ENCODE data around the gene PBLD. TPM values are rescaled to one million over a fixed set of nuclear protein-coding genes. Genes with fewer than 3 reads are reported as not detected.

The PBLD gene
- total RNA-seq (2022; extraction: Qiagen RNA extraction; ENCODE audit: low read depth): 3.1 to 5.0 TPM (median 3.4 TPM) in 5 replicates

DNA sequence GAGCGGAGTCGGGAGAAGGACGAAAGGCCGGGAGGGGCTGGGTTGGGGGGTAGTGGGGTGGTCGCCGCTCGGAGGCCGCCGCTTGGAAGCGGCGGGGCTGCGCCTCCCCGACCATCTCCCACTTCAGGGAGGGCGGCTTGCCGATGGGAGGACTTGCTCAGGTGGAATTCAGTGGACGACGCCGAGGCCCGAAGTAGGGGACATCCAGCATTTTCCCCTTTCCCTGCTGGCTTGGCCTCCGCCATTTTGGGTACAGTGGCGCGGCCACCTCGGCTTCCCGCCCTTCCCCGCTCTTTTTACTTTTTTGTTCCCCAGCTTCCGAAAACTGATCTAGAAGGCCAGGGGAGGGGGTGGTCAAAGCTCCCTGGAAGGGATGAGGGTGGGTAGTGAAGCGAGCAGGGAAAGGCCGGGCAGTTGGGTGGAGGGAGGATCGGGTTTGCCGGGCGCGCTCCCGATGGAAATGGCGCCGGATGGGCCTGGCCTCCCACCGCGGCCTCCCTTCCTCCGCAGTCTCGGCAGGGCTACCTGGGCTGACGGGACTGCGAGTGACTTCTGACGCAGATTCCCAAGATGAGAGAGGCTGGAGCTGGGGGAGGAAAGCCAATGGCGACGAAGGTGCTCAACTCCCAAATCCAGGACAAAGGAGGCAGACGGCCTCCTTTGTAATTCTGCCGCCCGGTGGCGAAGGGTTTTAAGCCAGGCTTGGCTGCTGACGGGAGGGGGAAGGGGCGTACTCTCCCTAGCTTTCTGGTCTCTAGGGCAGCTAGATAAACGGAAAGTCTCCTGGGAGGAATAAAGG is at the start of gene PBLD:
Gene PBLD, minus strand, starts transcription at position 670 of the 799 bp plus-strand sequence. CDS start 26,084 bp downstream, outside the sequence.

DNA sequence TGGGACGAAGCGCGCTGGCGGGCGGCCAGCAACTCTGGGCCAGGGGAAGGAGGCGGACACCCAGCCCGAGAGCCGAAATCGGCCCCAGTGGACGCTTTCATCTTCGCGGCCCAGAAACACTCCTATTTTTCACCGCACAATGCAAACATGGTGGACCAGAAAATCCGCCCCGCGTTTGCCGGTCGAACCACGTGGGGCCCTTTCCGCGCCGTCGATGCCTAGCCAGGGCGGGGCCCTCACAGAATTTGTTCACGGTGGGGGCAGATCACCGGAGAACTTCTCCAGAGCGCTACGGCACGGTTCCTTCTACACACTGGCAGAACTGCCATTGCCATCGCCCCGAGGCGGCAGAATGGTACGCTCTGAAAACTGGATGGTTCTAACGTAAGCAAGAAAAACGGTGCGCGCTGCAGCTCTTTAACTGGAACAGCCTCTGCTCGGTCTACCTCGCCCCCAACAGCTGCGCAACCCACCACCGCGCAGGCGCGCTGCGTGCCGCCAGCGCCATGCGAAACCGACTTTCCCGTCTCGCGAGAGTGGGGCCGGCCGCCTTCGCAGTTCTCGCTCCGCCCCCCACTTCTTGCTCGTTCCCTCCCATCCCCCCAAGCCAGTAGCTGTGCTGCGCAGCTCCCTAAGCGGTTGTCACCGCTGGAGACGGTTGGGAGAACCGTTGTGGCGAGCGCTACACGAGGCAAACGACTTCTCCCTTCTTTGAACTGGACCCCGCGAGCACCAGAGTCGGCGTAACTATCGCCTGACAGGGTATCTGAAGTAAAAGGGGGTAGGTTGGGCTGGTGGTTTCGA is 1.1 kb downstream of the PBLD start, which contains the start of gene HNRNPH3:
Gene HNRNPH3, plus strand, starts transcription at position 610 of the 804 bp plus-strand sequence. CDS start 5,158 bp downstream, outside the sequence.

Other genes starting within 250 kb of the PBLD start
- gene MYPN, start 223.4 kb downstream of the PBLD start, total RNA-seq (2022; extraction: Qiagen RNA extraction; ENCODE audit: low read depth): 2.5 to 4.2 TPM (median 2.8 TPM) in 5 replicates
- gene ATOH7, start 100.8 kb downstream of the PBLD start, total RNA-seq (2022; extraction: Qiagen RNA extraction; ENCODE audit: low read depth): 0.19 to 0.44 TPM (median 0.26 TPM) in 5 replicates
- 200 to 240 TPM (median 202 TPM) in 5 replicates for gene HNRNPH3, start 864 bp downstream of the PBLD start, total RNA-seq (2022; extraction: Qiagen RNA extraction; ENCODE audit: low read depth)
- gene RUFY2, start 74.3 kb upstream of the PBLD start, total RNA-seq (2022; extraction: Qiagen RNA extraction; ENCODE audit: low read depth): 7.3 to 9.9 TPM (median 8.9 TPM) in 5 replicates
- gene DNA2, start 139.0 kb upstream of the PBLD start, total RNA-seq (2022; extraction: Qiagen RNA extraction; ENCODE audit: low read depth): 8.7 to 12.6 TPM (median 11.8 TPM) in 5 replicates
- 11.1 to 14.9 TPM (median 12.7 TPM) in 5 replicates for gene SLC25A16, start 194.6 kb upstream of the PBLD start, total RNA-seq (2022; extraction: Qiagen RNA extraction; ENCODE audit: low read depth)
- 0.30 to 0.64 TPM (median 0.57 TPM) in 5 replicates for gene TET1, start 227.4 kb upstream of the PBLD start, total RNA-seq (2022; extraction: Qiagen RNA extraction; ENCODE audit: low read depth)